ENCODE measurements around the gene COL13A1.

The COL13A1 gene

GRCh38 chr10:69794673-69795072, 7.0 kb upstream of the COL13A1 start:
- no peak for DNase-seq

GRCh38 chr10:69795242-69795934, 6.3 kb upstream of the COL13A1 start:
- DNase-seq = no peak

GRCh38 chr10:69797959-69798358, 3.7 kb upstream of the COL13A1 start:
- DNase-seq = no peak

- DNase-seq = no peak
Measured at GRCh38 chr10:69800109-69800508, 1.6 kb upstream of the COL13A1 start.

- DNase-seq = no peak
Measured at GRCh38 chr10:69800665-69801064, 1.0 kb upstream of the COL13A1 start.

GRCh38 chr10:69801094-69801433, 642 bp upstream of the COL13A1 start:
- no peak for DNase-seq

GRCh38 chr10:69802424-69803161, 887 bp downstream of the COL13A1 start:
- DNase-seq = no peak

GRCh38 chr10:69803809-69804208, 2.1 kb downstream of the COL13A1 start:
- DNase-seq = no peak

GRCh38 chr10:69804775-69805174, 3.1 kb downstream of the COL13A1 start:
- DNase-seq = no peak

GRCh38 chr10:69807122-69807521, 5.4 kb downstream of the COL13A1 start:
- no peak for DNase-seq

- DNase-seq = no peak
Measured at GRCh38 chr10:69807696-69808095, 6.0 kb downstream of the COL13A1 start.

GRCh38 chr10:69809318-69809717, 7.6 kb downstream of the COL13A1 start:
- no peak for DNase-seq

GRCh38 chr10:69810097-69810496, 8.4 kb downstream of the COL13A1 start:
- no peak for DNase-seq

GRCh38 chr10:69810675-69811397, 9.1 kb downstream of the COL13A1 start:
- no peak for DNase-seq

GRCh38 chr10:69813632-69814031, 11.9 kb downstream of the COL13A1 start:
- DNase-seq = no peak

GRCh38 chr10:69814251-69814650, 12.5 kb downstream of the COL13A1 start:
- DNase-seq = no peak

GRCh38 chr10:69815104-69815503, 13.4 kb downstream of the COL13A1 start:
- no peak for DNase-seq

- DNase-seq = no peak
Measured at GRCh38 chr10:69816521-69816920, 14.8 kb downstream of the COL13A1 start.

- DNase-seq = no peak
Measured at GRCh38 chr10:69817078-69817581, 15.4 kb downstream of the COL13A1 start.

GRCh38 chr10:69818676-69819239, 17.1 kb downstream of the COL13A1 start:
- DNase-seq = no peak

GRCh38 chr10:69819716-69820506, 18.2 kb downstream of the COL13A1 start:
- no peak for DNase-seq

GRCh38 chr10:69820817-69821216, 19.1 kb downstream of the COL13A1 start:
- no peak for DNase-seq

- no peak for DNase-seq
Measured at GRCh38 chr10:69825604-69826003, 23.9 kb downstream of the COL13A1 start.
